Measurements from ENCODE around the gene COBLL1.
"Not testable (repeated sequence)": the region's sequence is repeated elsewhere in the genome, so short reads cannot be mapped to it uniquely, and the experiment has no call there.

Gene COBLL1

GRCh38 chr2:164869420-164869772, 27.8 kb upstream of the COBLL1 start:
- no peak for DNase-seq (ENCODE audit: low read depth)
- no peak overlapping the region for H3K4me3 ChIP-seq (ENCODE audit: low read depth, low read length)
- no peak for TF ChIP-seq CTCF (IDR thresholded peaks at IDR 0.05; ENCODE audit: low read depth, low read length, missing control alignments)

- H3K4me3 ChIP-seq (ENCODE audit: low read depth, low read length): no peak overlapping the region
- TF ChIP-seq CTCF (IDR thresholded peaks at IDR 0.05; ENCODE audit: low read depth, low read length, missing control alignments): no peak
- no peak for DNase-seq (ENCODE audit: low read depth)
These were observed 27.2 kb upstream of the COBLL1 start for GRCh38 chr2:164868563-164869419.

GRCh38 chr2:164867779-164868397, 26.3 kb upstream of the COBLL1 start:
- H3K4me3 ChIP-seq (ENCODE audit: low read depth, low read length): no peak overlapping the region
- no peak for DNase-seq (ENCODE audit: low read depth)
- TF ChIP-seq CTCF (IDR thresholded peaks at IDR 0.05; ENCODE audit: low read depth, low read length, missing control alignments): no peak

GRCh38 chr2:164866381-164866780, 24.8 kb upstream of the COBLL1 start:
- H3K4me3 ChIP-seq (ENCODE audit: low read depth, low read length); DNase-seq (ENCODE audit: low read depth): not testable (repeated sequence)

- TF ChIP-seq CTCF (IDR thresholded peaks at IDR 0.05; ENCODE audit: low read depth, low read length, missing control alignments): no peak
- no peak for DNase-seq (ENCODE audit: low read depth)
These were observed 19.0 kb upstream of the COBLL1 start for GRCh38 chr2:164860694-164861042.

GRCh38 chr2:164859906-164860693, 18.5 kb upstream of the COBLL1 start:
- H3K4me3 ChIP-seq (ENCODE audit: low read depth, low read length); DNase-seq (ENCODE audit: low read depth): not testable (repeated sequence)

More at GRCh38 chr2:164860694-164861042, 19.0 kb upstream of the COBLL1 start:
- no peak overlapping the region for H3K4me3 ChIP-seq (ENCODE audit: low read depth, low read length)

- H3K4me3 ChIP-seq (ENCODE audit: low read depth, low read length): no peak overlapping the region
- no peak for DNase-seq (ENCODE audit: low read depth)
- no peak for TF ChIP-seq CTCF (IDR thresholded peaks at IDR 0.05; ENCODE audit: low read depth, low read length, missing control alignments)
These were observed 17.7 kb upstream of the COBLL1 start for GRCh38 chr2:164859251-164859818.
